Activated CD8-positive, alpha-beta memory T cell treated with anti-CD3 and anti-CD28 coated beads, Interleukin-2, amount 10 ng/mL, durations not matched to agents 7 days and 5 days (primary cell): ENCODE data around the gene NPBWR2. TPM values are rescaled to one million over a fixed set of nuclear protein-coding genes. Genes with fewer than 3 reads are reported as not detected.

Source experiments
- microRNA-seq: library from miRNA; unstranded; fragments of <30 nt; microRNA quantifications from one replicate; pipeline ENCODE4 v1.2.0, GENCODE V29; 2022
- total RNA-seq, 2 experiments: library from RNA; stranded (reverse); gene quantifications; one replicate each; pipeline ENCODE4 v1.2.3, GENCODE V29; 2021

The NPBWR2 gene
- total RNA-seq, 2 experiments from 2014 or later, result not detected

Small RNA genes lying within 50 kb of the gene (microRNA-seq; reads per million reads assigned to microRNA genes)
- gene MIR6813, result 3.4 reads per million

Other genes starting within 250 kb of the NPBWR2 start
- not detected for gene ABHD16B, start 246.1 kb downstream of the NPBWR2 start, total RNA-seq
- 10 to 100 TPM; 33.5 to 46.2 TPM for gene TPD52L2, start 242.3 kb downstream of the NPBWR2 start, total RNA-seq
- gene DNAJC5, start 212.4 kb downstream of the NPBWR2 start, total RNA-seq, result 10 to 100 TPM; 44.4 to 51.9 TPM
- 10 to 100 TPM; 41.1 to 41.9 TPM for gene UCKL1, start 151.1 kb downstream of the NPBWR2 start, total RNA-seq
- 10 to 100 TPM; 13.5 to 18.2 TPM for gene ZNF512B, start 137.6 kb downstream of the NPBWR2 start, total RNA-seq
- gene SAMD10, start 127.9 kb downstream of the NPBWR2 start, total RNA-seq, result 10 to 100 TPM; 26.0 to 33.4 TPM
- gene PRPF6, start 126.4 kb downstream of the NPBWR2 start, total RNA-seq, result 10 to 100 TPM; 77.5 to 80.6 TPM
- 10 to 100 TPM; 17.5 to 19.0 TPM for gene C20orf204, start 71.4 kb downstream of the NPBWR2 start, total RNA-seq
- 1 to 10 TPM in 1 of 2 experiments, under 1 TPM in 1; 0.20 to 1.8 TPM for gene SOX18, start 57.9 kb downstream of the NPBWR2 start, total RNA-seq
- 10 to 100 TPM; 54.3 to 57.4 TPM for gene TCEA2, start 44.4 kb downstream of the NPBWR2 start, total RNA-seq
- gene RGS19, start 28.0 kb downstream of the NPBWR2 start, total RNA-seq, result 100 to 1,000 TPM in 1 of 2 experiments, 10 to 100 TPM in 1; 84.5 to 119 TPM
- under 1 TPM; 0.75 to 0.99 TPM for gene OPRL1, start 27.5 kb downstream of the NPBWR2 start, total RNA-seq
- not detected for gene LKAAEAR1, start 23.2 kb downstream of the NPBWR2 start, total RNA-seq
- gene MYT1, start 56.9 kb upstream of the NPBWR2 start, total RNA-seq, result not detected
- 10 to 100 TPM; 28.1 to 38.5 TPM for gene PCMTD2, start 148.2 kb upstream of the NPBWR2 start, total RNA-seq